Kidney (tissue), 14 donors: ENCODE data around the gene MADD. TPM values are rescaled to one million over a fixed set of nuclear protein-coding genes. Genes with fewer than 3 reads are reported as not detected.

ENCODE experiments used
- DNase-seq, 5 donors: peaks; one replicate each; pipeline ENCODE4 v3.0.0-alpha.2; 2013 to 2020
- FAIRE-seq: peaks from 2 replicates; lab custom pipeline; 2012; peaks lifted over from hg19 to GRCh38; lab: Jason Lieb, UNC
- H3K27ac ChIP-seq, 2 donors: one replicate each; pipeline ENCODE4 v1.7.0; 2013; ENCODE audit warnings: low read depth in 2 of 2, low read length in 2 of 2, inconsistent platforms in 1 of 2
- H3K27me3 ChIP-seq: one replicate; pipeline ENCODE4 v1.7.1; 2013; ENCODE audit warnings: low read length, inconsistent platforms; ENCODE audit not compliant: control insufficient read depth, insufficient read depth
- H3K36me3 ChIP-seq, 3 donors: one replicate each; pipeline versions ENCODE4 v1.7.0 to v1.7.1; 2013; ENCODE audit warnings: low read length in 3 of 3, control low read depth in 1 of 3, inconsistent platforms in 1 of 3; ENCODE audit not compliant: insufficient read depth in 3 of 3, control insufficient read depth in 2 of 3
- H3K4me1 ChIP-seq, 3 donors: one replicate each; pipeline versions ENCODE4 v1.7.0 to v1.7.1; 2013; ENCODE audit warnings: low read length in 3 of 3, inconsistent platforms in 1 of 3, low read depth in 1 of 3; ENCODE audit not compliant: control insufficient read depth in 2 of 3, insufficient read depth in 2 of 3
- H3K4me3 ChIP-seq, 3 donors: one replicate each; pipeline versions ENCODE4 v1.7.0 to v1.8.1; 2013; ENCODE audit warnings: low read length in 3 of 3, control low read depth in 1 of 3, inconsistent platforms in 1 of 3
- H3K9ac ChIP-seq, 3 donors: one replicate each; pipeline versions ENCODE4 v1.7.0 to v1.7.1; 2013; ENCODE audit warnings: low read length in 3 of 3, control low read depth in 1 of 3, inconsistent platforms in 1 of 3
- H3K9me3 ChIP-seq, 3 donors: one replicate each; pipeline versions ENCODE4 v1.7.0 to v1.7.1; 2013; ENCODE audit warnings: low read length in 3 of 3, control low read depth in 1 of 3, inconsistent platforms in 1 of 3; ENCODE audit not compliant: control insufficient read depth in 2 of 3, insufficient read depth in 1 of 3
- CTCF ChIP-seq: IDR thresholded peaks from 3 replicates; pipeline ENCODE4 v1.5.1; 2012; ENCODE audit warnings: mild to moderate bottlenecking, moderate library complexity, borderline replicate concordance; ENCODE audit not compliant: insufficient read depth; ENCODE audit errors: extremely low read depth
- intact Hi-C: fragments of 100-400 bp; cut with DNase I; formaldehyde crosslinking; loops from one replicate; pipeline ENCODE4 v1.11.1; 2022
- polyA plus RNA-seq: library from polyadenylated mRNA; stranded (reverse); fragments of 350-450 nt; fragmentation: Illumina TruSeq; extraction: RNeasy Lipid Tissue Mini Kit (QIAGEN cat#74804); gene quantifications from one replicate; pipeline ENCODE4 v1.2.3, GENCODE V29; 2014; ENCODE audit warnings: low read depth, low replicate concordance; ENCODE audit not compliant: insufficient read depth
- total RNA-seq: library from RNA; stranded (reverse); fragmentation: NEBNext Ultra II Directional; extraction: Animal tissue kit (Norgen Biotek cat#: 25700); gene quantifications from one replicate; pipeline ENCODE4 v1.2.1, GENCODE V29; 2021
- donor health status: control.
- donor health status: control.
- donor health status: control.
- donor health status: control.
- donor health status: control.
- donor health status: DM: yes; HTN: yes; CAD: no.
- donor health status: Normal renal cell carcinoma (clear cell type).

MADD gene
- total and polyA plus RNA-seq, 2 donors from 2014 or later: 19.0 to 39.2 TPM

DNA sequence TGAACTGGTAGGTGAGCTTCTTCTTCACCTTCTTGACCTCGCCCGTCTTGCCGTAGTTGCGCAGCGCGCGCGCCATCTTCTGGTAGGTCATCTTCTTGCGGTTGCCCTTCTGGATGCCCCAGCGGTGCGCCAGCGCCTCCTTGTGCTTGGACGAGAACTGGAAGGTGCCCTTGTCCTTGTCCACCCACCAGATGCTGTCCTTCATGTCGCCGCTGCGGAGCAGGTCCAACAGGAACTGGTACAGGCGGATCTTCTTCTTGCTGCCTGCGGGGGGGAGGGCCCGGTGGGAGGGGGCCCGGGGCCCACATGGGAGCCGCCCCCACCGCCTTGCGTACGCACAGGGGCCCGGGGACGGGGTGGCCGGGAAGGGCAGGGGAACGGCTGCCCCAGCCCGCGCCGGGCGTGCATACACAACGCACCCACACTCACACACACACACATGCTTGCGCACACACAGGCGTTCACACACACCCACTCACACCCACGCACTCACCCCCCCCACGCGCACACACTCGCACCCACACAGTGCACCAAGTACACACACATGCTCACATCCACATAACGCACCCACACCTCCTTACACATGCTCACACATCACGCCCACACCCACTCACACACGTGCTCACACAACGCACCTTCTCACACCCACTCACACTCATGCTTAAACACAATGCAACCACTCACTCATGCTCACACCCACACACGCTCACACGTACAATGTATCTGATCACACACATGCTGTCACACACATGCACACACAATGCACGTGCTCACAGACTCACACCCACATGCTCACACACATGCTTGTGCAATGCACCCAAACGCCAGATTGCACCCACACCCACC, 85.6 kb downstream of the MADD start:
- intact Hi-C loops: no loop called here
- H3K4me1 ChIP-seq: peaks cover 0 to 7% (median 0%) of the 10 kb centered on the region in 3 donors
- H3K4me3 ChIP-seq: peak overlapping the region in 2 of 3 donors; percentile 20 to 61
- H3K36me3 ChIP-seq: no peaks in the 10 kb centered on the region
- no peak for FAIRE-seq
- DNase-seq: peak; percentile 95 to 97 (median 96)
- H3K27ac ChIP-seq: peak overlapping the region; percentile 14 to 67
- H3K27me3 ChIP-seq: no peaks in the 10 kb centered on the region
- no peaks in the 10 kb centered on the region for H3K9me3 ChIP-seq
- peak overlapping the region in 1 of 3 donors; percentile 55 for H3K9ac ChIP-seq
- peak; percentile 99 for TF ChIP-seq CTCF

- Histone ChIP-seq H3K4me1 (peaks cover 0 to 5% (median 0%) of the 10 kb centered on the region in 3 donors), H3K9me3 (no peaks in the 10 kb centered on the region), H3K27ac (no peak overlapping the region), H3K36me3 (no peaks in the 10 kb centered on the region), H3K27me3 (no peaks in the 10 kb centered on the region), H3K9ac (peak overlapping the region in 1 of 3 donors; percentile 55), H3K4me3 (peak overlapping the region in 1 of 3 donors; percentile 20)
- TF ChIP-seq CTCF: no peak
- intact Hi-C loops: no loop called here
- DNase-seq: no peak
- no peak for FAIRE-seq
These were observed 86.4 kb downstream of the MADD start for GRCh38 chr11:47356129-47356997.

DNA sequence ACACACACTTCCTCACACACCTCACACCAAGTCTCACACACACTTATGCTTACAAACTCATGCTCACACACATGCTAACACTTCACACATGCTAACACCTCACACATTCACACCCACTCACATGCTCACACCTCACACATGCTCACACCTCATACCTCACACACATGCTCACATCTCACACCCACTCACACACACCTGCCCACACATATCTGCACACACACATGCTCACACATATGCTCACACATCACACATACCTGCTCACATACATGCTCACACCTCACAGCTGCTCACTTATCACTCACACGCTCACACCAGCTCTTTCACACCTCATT, 87.0 kb downstream of the MADD start:
- no peaks in the 10 kb centered on the region for H3K9me3 ChIP-seq
- no peak overlapping the region for H3K27ac ChIP-seq
- no peak overlapping the region for H3K9ac ChIP-seq
- FAIRE-seq: no peak
- no peaks in the 10 kb centered on the region for H3K36me3 ChIP-seq
- TF ChIP-seq CTCF: no peak
- intact Hi-C loops: no loop called here
- H3K27me3 ChIP-seq: no peaks in the 10 kb centered on the region
- peaks cover 0 to 5% (median 0%) of the 10 kb centered on the region in 3 donors for H3K4me1 ChIP-seq
- no peak overlapping the region for H3K4me3 ChIP-seq
- no peak for DNase-seq
